HG03159 (cell line): ENCODE measurements around the gene GPC3.

ENCODE experiments used
- ATAC-seq: cut with Tn5 transposase; IDR thresholded peaks from one replicate; pipeline ENCODE4 v1.9.1; 2021; ENCODE audit warnings: mild to moderate bottlenecking, moderate library complexity; ENCODE audit not compliant: unreplicated experiment

The GPC3 gene

DNA sequence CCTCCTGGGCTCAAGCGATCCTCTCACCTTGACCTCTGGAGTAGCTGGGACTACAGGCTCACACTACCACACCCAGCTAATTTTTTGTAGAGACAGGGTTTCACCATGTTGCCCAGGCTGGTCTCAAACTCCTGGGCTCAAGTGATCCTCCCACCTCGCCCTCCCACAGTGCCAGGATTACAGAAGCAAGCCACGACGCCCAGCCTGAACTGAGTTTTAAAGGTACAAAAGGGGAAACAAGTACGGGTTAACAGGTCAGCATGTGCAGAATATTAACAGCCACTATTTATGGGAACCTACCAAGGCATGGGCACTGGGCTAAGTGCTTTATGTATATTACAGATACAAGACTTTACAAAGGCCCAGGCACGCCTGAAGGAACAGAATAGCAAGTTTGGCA, 405.8 kb downstream of the GPC3 start:
- ATAC-seq = no peak

DNA sequence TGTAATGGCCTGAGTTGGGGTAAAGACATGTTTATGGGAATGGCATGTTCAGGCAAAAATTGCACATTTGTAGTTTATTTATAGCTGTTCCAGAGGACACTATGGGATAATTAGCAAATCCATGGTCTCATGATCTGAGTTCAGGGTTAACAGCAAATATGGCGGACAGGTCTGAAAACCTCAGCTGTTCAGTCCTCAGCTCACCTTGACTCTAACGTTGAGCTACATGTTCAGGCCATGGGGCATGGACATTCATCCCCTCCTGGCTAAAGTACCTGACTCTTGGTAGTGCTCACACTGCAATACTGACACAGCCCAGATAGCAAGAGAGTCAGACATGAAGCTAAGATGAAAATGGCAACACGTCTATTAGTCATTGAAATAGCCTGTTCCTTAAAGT, 408.5 kb downstream of the GPC3 start:
- no peak for ATAC-seq

DNA sequence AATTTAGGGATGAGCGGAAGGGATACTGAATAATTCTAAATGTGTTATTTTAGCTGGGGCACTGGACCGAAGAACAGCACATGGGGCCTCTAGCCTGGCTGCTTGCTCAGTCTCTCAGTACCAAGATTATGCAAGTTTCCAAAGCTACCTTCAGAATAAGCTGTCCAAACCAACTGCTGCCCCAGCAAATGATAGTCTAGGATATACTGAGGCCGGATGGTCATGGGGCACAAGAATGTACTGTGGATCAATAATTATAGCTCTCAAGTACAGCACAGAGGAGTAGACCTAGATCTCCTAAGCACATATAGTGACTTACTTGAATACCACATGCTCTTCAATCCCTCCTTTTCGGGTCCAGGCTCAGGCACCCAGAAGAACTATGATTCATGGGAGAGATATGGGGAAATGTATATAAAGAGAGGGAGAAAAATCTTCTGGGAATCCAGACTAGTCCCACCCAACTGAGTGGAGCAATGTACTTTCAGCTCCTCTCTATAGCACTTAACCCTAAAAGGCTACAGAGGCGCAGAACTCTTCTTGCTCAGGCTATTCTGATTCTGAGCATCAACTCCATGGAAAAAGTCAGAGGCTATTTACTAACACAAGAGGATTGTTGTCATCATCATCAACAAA, 409.8 kb downstream of the GPC3 start:
- ATAC-seq = no peak

DNA sequence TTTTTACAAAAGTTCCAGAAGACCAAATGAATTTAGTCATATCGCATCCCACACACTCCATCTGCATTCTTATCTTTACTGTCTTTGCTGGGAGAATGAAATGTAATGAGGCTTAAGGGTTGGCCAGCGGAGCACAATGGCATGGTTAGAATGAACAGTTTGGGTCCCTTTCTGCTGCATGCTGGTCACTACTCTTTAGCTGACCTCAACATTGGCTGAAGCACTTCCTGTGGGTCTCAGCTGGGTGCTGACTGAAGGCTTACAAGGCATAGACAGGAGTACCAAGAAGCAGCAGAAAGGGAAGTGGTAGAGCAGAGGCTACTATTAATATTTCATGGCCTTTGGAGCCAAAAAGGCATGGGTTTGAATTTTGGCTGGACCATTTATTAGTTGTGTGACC, 410.7 kb downstream of the GPC3 start:
- ATAC-seq = no peak

DNA sequence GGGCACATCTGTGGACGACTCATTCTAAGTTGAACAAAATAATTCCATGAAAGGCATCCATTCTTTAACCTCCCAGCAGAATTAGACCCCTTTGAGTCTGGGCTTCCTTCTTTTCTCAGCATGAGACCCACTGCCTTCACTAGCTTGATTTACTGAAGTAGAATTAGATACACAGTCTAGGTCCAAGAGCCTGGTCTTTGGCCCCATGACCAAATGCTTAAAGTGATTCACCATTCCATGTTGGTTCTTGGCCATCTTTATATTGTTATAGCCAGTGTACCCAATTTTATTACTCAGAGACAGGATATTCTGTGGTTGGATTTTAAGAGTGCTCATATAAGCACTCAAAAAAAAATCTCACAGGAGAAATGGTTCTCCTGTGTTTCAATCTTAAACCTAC, 414.8 kb downstream of the GPC3 start:
- no peak for ATAC-seq

DNA sequence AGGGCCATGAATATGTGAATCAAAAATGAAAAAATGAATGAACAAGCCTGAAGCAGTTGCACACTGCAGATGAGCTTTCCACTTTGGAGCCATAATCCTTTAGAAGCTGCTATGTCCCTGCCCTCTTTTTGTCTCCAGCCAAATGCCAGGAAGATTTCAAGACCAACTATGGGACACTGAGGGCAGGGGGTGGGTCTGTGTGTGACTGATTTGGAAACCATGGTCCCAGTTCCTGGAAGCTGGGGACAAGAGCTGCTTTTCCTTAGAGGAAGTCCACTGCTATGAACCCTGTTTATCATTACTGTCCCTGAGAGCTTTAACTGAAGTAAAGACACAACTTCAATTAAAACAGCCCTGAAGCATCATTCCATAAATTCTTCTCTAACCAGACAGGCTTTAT, 416.2 kb downstream of the GPC3 start:
- ATAC-seq = no peak

DNA sequence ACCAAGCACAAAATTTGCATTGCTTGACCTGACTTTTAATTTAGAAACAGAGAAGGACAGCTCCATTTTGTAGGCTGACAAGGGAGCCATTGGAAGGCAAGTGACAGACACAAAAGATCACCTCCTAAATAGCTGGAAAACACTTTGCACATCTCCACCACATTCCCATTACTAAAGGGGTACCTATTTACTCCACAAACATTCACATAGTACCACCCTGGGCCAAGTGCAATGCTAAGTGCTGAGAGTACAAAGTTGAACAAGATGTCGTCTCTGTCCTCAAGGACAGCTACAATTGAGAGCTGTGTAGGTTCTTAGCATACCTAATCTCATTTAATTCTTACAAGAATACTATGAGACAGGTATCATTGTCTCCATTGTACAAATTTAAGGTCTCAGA, 417.3 kb downstream of the GPC3 start:
- ATAC-seq = no peak

DNA sequence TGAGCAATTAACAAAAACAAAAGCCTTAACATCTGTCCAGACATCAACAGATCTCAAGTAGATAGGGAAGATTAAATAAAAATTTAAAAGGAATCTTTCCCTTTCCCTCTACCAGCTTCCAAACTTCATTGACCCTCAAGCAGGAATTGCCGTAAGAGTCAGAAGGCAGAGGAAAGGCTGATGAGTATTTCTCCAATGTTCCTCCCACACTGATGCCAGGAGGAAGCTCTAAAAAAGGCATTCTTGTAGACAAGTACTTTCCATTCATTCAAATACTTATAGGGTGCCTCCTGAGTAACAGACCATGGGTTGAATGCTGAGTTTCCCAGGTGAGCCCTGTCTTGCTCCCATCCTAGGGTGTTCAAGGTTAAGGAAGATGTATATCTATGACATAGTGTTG, 418.5 kb downstream of the GPC3 start:
- no peak for ATAC-seq

DNA sequence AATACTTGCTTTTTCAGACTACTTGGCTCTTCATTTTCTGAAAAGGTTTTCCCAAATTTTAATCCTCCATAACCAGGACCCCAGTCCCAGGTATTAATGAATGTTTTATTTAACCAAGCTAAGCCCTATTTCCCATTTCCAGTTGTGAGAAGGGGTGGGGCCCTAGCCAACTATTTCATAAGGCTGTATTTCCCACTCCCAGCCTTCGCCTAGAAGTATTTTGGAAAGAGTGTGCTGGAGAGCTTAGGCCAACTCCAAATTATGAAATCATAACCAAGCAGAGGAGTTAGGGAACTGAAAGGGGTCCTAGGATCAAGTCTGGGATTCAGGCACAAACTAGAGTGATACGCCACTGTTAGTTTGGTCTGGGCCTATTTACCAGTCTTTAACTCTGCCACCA, 421.7 kb downstream of the GPC3 start:
- ATAC-seq = no peak

DNA sequence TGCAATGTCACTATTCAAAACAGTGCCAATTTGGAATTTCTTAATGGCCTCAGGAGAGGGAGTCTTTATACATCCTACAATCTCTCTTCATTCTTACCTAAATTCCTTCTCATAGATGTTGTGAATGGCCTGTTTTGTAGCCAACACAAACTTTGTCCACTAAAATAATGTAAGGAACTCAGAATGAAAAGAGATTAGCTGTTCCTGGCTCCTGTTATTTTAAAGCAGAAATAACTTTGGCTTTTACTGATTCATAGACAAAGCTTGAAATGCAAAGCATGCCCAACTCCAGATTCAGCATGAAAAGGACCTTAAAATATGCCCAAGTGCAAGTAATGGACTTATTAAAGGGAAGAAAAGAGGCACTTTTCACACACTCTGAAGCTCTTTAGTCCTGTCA, 424.1 kb downstream of the GPC3 start:
- no peak for ATAC-seq

DNA sequence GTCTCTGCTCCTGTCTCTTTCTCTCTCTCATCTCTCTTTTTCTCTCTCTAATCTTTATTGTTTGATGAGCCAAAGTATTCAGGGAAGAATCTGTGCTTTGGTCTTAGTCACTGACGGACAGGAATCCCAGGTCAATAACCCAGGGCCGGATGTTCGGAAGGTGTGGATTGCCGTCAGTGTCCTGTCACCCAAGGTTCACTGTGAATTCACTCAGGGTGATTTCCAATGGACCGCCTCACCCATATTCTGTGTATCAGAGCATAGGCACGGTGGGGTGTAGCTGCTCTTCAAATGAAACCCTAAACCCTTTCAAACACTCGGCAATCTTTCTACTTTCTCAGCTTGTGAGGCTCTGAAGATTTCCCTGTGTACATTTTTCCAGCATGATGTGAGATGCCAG, 425.5 kb downstream of the GPC3 start:
- ATAC-seq = no peak

DNA sequence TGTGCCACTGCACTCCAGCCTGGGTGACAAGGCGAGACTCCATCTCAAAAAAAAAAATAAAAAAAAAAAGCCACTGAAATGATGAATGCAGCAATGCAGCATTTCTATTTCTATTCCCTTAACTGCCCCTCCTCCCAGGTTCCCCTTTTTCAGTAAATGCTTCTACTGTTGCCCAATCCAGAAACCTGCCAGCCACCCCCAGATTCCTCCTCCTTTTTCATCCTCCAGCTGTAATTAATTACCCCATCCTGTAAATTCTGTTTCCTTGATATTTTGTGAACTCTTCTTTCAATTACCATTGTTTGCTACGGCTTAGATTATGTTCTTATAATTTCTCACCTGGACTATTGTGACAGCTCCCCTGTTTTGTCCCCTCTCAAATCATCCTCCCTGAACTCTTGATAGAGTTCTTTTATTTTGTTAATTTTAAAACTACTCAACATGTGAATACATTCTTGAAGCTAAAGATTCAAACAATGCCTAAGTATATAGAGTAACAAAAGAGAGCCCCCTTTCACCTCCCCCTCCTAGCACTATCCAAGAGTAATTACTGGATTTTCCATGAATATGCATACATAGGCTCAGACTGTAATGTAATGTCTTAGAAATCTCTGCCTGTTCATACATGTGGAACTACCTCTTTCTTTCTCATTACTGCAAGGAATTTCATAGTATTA, 429.5 kb downstream of the GPC3 start:
- no peak for ATAC-seq

DNA sequence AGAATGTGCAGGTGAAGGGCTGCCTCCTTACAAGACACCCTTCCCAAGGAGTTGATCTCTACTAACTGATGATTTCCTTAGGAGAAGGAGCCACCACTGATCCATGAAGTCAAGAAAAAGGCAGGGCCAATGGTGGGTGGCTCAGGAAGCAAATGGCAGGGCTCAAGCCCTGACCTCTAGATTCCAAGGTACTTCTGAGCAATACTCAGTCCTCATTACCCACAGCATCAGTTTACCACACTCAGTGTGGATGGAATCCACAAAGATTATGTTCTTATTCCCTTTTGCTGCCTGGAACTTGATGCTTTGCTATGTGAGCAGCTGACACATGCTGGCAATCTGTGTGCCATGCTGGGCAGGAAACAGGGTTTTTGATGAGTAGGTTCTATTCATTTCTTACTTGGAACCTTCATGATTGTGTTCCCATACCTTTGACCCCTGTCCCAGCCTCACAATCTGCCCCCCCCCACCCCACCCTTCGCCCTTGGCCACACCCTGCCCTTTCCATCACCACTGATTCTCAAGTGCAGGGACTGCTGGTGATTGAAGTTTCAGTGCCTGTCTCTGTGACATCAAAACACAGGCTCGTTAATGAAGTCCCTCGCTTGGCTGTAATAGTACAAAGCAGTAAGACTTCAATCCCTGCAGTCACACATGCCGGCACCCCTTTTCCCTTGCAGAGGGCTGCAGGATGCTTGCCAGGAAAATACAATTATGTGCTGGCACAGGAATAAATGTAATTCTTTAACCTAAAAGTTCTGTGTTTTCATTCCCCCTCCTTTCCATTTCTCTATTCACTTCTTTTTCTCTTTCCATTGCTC, 434.5 kb downstream of the GPC3 start:
- ATAC-seq = no peak

DNA sequence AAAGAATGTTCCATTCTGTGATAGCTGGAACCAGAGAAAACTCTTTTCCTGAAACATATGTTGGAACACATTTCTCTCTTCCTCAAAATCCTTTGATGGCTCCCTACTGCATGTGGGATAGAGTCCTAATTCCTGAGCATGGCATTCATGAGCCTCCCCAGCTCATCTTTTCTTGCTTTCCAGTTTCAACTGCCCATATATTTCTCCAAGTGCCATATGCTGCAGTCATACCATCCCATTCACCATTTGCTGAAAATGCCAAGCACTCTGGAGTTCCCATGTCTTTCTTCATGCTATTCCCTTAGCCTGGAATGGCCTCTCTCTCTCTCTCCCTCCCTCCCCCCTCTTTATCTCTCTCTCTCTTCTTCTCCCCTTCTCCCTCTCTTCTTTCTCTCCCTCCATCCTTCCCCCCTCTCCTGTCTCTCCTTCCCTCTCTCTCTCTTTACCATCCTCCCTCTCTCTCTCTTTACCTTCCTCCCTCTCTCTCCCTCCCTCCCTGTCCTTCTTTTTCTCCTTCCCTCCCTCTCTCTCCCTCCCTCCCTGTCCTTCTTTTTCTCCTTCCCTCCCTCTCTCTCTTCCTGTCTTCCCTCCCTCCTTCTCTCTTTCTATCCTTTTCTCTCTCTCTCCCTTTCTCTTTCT, 436.0 kb downstream of the GPC3 start:
- ATAC-seq = no peak

DNA sequence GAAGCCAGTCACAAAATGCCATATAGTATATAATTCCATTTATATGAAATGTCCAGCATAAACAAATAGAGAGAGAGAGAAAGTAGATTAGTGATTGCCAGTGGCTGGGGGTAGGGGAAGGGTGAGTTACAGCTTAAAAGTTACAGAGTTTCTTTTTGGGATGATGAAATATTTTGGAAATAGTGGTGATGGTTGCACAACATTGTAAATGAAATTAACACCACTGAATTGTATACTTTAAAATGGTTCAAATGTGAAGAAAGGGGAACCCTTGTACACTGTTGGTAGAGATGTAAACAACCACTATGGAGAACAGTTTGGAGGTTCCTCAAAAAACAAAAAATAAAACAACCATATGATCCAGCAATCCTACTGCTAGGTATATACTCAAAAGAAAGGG, 439.0 kb downstream of the GPC3 start:
- no peak for ATAC-seq

DNA sequence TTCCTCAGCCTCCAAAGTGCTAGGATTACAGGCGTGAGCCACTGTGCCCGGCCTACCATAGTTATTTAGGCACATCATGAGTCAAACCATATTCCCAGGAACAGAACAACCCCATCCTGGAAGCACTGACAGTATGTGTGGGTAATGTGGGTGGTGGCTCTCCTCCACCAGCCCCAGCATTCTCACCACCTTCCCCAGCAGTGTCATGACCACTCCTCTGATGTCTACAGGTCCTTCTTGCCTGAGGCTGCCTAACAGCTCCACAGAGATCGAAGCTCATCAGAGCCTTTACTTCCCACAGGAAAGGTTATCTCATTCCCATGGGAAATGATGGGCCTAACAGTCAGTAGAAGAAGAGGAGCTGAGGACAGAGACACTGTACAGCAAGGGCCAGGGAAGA, 440.6 kb downstream of the GPC3 start:
- no peak for ATAC-seq

DNA sequence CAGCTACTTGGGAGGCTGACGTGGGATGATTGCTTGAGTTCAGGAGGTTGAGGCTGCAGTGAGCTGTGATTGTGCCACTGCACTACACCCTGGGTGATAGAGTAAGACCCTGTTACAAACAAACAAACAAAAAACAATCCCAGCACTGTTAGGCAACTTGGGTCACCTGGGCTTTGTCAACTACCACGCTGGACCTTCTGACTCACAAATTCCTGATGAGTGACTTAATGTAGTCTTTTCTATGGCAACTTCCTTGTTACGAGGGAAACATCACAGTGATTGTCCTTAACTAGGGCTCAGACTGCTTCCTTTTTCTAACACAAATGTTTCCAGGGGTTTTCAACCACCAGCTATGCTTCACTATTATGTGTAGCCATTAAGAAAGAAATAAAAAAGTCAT, 441.3 kb downstream of the GPC3 start:
- no peak for ATAC-seq

DNA sequence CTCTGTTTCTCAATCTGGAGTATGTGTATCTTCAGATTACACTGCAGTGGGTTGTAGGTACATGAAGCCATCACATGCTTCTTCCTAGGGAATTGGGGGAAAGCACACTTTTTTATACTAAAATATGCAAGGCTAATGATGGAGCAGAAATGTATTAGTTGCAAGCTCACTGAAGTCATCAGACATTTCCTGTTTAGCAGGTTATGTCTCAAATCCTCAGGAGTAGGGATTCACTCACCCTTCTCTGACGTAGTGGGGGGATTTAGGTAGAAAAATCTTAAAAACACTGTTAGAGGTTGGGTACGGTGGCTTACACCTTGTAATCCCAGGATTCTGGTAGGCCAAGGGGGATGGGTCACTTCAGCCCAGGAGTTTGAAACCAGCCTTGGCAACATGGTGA, 441.7 kb downstream of the GPC3 start:
- no peak for ATAC-seq

DNA sequence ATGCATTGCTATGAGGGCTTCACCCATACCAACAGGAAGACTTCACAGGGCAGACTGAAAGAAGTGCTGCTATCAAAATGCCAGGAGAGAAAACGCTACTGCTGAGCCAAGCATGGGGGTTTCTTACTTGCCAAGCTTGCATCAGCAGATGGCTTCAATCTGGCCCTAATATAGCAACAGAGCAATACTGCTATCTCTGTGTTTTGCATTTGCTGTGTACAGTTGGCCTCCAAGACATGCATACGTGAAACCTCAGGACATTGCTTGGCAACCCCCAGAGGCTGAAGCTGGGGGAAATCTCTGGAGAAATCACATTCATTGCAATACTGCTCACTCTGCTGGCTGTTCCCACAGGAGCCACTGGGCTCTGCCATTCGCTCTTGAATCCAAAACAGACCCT, 442.9 kb downstream of the GPC3 start:
- no peak for ATAC-seq

DNA sequence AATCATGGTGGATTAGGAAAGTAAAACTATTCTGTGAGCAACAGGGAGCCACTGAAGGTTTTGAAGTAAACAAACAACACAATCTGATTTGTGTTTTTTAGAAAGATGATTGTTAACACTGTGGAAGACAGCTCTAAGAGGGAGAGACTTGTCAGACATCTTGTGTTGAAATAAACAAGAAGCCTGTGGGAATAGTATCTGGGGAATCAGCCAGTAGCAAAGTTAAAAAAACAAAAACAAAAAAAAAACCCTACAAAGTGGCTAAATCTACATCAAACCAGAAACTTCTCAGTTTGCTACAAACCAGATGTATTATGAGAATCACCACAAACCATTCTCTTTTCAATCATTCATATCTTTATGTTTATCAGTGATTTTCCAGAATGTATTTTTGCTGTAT, 444.4 kb downstream of the GPC3 start:
- no peak for ATAC-seq

DNA sequence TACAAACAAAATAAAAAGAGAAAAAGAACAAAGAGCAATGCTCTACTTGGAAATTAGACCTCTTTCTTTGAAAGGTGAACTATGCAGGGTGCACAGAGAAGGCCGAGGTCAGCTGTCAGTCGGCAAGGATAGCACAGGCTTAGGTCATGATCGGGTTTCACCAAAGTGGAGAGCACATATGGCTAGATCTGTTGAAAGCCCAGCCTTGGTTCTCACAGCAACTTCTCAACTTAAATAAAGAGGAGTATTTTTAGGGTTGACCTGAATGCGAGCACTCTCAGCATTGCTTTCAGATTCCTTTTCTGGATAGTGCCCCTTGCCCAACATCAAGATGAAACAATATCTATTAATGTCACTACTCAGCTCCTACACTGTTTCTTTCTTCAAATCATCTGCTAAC, 447.2 kb downstream of the GPC3 start:
- ATAC-seq = no peak

DNA sequence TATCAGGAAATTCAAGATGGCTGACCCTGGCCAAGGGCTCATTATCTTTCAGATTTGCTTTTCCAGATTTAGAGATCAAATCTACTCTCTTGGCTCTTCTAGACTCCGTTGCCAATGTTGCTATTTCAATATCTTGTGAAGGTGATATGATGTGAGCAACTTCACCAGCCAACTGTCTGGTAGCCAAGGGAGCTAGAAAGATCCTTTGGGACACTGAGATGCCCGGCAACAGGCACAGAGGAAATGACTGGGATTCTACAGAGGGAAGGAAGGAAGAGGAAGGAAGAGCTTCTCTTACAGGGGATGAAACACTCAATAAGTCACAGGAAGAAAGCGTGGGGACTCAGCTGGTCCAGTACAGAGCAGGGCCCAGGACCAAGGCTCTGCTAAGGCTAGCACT, 448.3 kb downstream of the GPC3 start:
- ATAC-seq = no peak
